HG03066 (cell line): ENCODE measurements around the gene DNLZ.
"Not testable (repeated sequence)": the region's sequence is repeated elsewhere in the genome, so short reads cannot be mapped to it uniquely, and the experiment has no call there.

Source experiments
- ATAC-seq: cut with Tn5 transposase; IDR thresholded peaks from one replicate; pipeline ENCODE4 v1.9.1; 2021; ENCODE audit warnings: low read depth; ENCODE audit not compliant: unreplicated experiment

The DNLZ gene

DNA sequence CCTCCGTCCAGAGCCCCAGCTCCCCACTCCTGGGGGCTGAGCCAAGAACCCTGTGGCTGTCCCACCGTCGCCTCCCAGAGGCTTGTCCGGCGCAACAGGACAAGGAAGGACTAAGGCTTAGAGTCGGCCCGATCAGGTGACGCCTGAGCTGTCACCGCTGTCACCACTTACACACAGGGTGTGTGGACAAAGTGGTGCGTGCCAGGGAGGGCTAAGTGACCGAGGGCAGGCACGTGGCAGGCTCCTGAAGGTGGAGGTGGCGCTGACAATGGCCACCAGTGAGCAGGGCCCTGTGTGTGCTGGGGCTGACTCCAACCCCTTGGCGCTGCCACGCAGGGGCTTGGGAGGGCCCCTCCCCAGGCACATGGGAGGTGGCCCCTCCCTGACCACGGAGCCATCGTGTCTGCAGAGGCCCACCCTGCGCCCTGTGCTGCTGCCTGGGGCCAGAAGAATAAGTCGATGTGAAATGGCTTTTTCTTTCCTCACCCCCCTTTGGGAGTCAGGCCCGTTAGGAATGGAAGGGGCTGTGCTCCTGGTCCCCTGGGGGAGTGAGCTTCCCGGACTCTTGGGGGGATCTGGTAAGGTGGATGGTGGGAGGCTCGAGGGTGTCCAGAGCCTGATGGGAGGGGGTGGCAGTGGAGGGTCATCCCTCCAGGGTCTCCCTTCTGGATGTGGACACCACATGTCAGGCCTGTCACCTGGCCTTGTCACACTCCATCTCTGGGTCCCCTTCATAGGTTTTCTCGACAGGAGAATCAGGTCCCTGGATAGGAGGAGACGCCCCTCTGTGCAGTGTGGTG lies 38.8 kb downstream of the DNLZ start:
- ATAC-seq = no peak

DNA sequence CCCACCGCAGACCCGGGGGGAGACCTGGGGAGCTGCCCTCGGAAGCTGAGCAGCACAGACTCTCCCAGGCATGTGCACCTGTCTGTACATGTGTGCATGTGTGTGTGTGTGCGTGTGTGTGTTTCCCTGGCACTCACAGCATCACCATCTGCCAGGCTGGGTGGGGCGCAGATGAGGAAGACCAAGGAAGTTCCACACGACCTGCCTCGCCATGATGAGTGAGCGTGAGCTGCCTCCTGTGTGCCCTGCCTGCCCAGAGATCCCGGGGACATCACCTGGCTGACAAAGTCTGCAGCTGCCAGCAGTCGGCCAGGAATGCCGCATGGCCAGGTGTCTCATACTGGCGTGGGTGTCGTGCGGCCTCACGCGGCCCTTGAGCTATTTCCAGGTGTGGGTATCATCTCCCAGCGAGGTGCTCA lies 40.2 kb downstream of the DNLZ start:
- ATAC-seq = no peak

DNA sequence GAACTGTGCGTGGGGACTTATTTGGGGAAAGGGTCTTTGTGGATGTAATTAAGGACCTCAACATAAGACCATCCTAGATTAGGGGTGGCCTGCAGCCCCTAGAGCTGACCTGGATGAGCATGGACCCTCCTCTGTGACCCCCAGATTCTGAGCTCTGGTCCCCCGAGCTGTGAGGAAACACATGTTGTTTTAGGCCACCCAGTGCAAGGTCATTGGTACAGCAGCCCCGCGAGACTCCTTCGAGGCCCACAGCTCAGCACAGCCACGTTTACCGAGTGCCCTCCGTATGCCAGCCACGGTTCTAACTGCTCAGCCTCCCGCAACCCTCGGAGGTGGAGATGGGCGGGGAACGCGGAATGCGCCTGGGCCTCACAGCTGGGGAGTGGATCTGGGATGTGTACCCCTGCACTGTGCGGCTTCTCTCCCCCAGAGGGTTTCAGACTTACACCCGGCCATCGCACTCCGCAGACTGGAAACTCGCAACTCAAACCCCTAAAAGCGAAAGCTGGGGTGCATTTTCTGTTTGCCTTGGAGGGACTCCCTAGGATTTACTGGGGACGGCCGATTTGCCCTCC lies 40.7 kb downstream of the DNLZ start:
- ATAC-seq = no peak

DNA sequence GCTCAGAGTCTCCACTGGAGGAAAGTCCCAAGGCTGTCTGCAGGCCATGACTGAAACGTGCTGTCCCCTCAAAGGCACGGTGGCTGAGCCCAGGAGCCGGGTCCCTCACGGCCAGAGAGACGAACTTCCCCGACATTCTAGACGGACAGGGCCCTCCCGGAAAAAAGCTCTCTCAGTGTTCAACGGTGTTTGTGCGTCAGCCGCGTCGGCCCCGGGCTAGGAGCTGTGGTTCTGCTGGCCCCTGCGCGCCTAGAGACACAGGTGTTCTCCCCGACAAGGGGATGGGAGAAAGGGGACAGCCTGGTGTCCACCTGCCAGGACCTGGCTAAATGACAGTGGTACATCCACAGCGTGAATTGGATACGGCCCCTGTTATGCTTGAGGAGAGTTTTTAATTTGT lies 42.0 kb downstream of the DNLZ start:
- ATAC-seq = no peak

DNA sequence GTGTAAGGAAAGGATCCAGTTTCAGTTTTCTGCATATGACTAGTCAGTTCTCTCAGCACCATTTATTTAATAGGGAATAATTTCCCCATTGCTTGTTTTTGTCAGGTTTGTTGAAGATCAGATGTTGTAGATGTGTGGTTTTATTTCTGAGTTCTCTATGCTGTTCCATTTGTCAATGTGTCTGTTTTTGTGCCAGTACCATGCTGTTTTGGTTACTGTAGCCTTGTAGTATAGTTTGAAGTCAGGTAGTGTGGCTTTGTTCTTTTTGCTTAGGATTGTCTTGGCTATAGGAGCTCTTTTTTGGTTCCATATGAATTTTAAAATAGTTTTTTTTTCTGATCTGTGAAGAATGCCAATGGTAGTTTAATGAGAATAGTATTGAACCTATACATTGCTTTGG lies 42.6 kb downstream of the DNLZ start:
- not testable (repeated sequence) for ATAC-seq

DNA sequence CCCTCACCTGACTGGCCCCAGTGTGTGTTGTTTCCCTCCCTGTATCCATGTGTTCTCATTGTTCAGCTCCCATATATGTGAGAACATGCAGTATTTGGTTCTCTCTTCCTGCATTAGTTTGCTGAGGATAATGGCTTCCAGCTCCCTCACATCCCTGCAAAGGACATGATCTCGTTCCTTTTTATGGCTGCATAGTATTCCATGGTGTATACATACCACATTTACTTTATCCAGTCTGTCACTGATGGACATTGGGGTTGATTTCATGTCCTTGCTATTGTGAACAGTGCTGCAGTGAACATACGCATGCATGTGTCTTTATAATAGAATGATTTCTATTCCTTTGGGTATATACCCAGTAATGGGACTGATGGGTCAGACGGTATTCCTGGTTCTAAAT lies 43.6 kb downstream of the DNLZ start:
- ATAC-seq = not testable (repeated sequence)

DNA sequence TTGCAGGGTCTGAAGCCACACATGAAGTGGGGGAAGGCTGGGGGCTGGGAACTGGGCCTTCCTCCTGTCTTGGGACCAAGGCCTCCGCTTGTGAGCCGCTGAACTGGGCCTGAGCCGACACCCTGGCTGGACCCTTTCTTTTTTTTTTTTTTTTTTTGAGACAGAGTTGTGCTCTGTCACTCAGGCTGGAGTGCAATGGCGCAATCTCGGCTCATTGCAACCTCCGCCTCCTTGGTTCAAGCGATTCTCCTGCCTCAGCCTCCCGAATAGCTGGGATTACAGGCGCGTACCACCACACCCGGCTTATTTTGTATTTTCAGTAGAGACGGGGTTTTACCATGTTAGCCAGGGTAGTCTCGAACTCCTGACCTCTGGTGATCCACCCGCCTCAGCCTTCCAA lies 44.3 kb downstream of the DNLZ start:
- not testable (repeated sequence) for ATAC-seq

DNA sequence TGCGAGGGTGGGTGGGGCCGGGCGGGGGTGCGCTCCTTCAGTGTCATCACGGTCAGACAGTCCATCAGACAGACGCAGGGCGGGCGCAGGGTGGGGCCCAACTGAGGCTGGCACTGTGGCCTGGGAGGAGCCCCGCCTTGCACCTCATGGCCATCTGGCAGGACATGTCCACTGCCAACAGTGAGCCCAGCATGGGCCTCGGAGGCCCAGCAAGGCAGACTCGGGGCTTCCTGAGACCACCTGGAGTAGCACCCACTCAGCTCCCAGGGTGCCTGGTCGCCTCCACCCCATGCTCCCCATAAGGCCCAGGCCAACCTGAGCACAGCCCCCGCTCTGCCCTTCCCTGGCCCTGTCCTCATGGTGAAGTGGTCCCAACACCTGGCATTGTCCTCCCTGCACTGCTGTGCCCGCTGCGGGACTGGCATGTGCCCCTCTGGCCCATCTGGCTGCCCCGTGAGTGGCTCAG lies 44.7 kb downstream of the DNLZ start:
- no peak for ATAC-seq

DNA sequence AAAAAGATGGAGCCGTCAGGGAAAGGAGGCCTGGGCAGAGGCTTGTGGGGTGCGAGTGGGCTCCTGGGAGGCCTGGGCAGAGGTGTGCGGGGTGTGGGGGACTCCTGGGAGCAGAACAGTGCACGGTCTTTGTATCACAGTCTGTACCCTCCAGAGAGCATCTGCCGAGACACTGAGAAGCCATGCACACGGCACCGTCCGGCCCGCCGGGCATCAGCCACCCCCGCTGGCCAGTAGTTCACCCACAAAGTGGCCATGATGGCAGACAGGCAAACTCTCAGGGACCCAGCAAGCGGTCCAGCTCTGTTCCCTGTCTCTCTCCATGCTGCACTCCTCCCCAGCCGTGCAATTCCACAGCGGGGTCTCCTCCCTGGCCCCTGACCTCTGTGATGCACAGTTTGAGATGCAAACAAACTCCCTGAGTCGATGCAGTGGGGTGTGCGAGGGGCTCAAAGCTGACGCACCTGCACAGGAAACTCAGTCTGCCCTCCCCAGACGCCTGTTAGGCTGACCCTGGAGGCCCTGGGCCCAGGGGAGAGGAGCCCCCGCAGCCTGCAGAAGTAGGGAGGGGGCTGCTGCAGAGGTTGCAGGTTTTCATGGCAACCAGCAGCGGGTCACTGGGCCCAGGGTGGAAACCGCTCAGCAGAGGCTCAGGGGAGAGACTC lies 45.3 kb downstream of the DNLZ start:
- ATAC-seq = no peak

DNA sequence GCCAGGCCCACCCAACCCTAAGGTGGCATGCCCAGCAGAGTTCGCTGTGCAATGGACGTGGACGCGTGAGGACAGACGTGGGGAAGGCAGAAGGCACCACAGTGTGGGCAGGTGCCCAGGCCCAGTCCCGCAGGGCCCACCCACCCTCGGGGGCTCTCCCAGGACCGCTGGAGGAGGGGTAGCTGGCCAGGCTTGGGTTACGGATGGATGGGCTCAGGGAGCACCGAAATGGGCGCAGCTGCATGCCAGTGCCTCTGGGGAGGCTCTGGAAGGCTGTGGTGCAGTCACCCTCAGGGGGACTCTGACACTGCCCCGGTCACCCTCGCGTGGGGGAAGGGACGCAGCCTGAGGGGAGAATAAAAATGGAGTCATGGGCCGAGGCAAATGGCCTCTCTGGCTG lies 45.8 kb downstream of the DNLZ start:
- no peak for ATAC-seq

DNA sequence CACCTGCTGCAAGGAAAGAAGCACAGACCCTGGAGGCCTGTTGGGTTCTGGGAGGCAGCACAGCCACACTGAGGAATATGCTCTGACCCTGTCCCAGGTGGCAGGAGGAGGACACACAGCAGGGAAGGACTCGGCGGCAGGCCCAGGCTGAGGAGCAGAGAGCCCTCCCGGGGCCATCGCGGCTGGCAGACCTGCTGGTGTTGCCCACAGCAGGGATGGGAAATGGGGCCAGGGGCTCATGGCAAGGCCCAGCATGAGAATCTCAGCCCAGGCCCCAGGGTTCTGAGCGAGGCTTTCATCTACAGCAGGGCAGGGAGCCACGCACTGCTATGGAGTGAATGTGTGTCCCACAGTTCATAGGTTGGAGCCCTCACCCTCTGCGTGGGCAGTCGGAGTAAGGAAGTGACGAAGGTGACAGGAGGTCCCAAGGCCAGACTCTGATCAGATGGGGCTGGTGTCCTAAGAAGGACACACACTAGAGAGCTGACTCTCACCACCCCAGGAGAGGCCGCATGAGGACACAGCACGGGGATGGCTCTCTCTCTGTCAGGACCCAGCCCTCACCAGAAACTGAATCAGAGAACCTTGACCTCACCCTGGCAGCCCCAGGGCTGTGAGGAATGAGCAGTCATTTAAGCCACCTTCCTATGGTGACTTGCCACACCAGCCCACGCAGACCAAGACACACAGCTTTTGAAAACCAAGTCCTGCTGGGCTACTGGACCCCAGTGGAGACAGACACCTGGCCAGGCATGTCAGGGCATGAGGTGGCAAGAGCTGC lies 46.5 kb downstream of the DNLZ start:
- no peak for ATAC-seq

DNA sequence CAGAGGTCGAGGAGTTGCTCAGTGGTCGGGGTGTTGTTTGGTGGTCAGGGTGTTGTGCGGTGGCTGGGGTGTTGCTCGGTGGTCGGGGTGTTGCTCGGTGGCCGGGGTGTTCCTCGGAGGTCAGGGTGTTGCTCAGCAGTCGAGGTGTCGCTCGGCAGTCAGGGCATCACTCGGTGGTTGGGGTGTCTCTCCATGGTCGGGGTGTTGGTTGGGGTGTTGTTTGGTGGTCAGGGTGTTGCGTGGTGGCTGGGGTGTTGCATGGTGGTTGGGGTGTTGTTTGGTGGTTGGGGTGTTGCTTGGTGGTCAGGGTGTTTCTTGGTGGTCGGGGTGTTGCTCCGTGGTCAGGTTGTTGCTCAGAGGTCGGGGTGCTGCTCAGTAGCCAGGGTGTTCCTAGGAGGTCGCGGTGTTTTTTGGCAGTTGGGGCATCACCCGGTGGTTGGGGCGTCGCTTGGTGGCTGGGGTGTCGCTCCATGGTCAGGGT lies 47.2 kb downstream of the DNLZ start:
- no peak for ATAC-seq

DNA sequence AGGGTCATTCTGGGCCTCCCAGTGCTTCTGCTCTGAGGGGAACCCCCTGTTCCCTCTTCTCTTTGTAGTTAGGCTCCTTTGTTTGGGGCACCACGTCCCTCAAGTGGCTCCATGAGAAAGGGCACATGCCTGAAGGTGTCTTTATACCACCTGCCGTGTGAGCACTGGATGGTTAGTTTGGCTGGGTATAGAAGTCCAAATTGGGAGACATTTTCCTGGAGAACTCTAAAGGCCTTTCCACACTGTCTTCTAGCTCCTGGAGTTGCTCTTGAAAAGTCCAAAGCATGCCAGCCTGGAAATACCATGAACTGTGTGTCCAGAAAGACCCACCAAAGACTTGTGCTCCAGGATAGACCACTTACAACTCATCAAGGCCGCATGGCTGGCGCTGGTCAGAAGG lies 48.6 kb downstream of the DNLZ start:
- no peak for ATAC-seq

DNA sequence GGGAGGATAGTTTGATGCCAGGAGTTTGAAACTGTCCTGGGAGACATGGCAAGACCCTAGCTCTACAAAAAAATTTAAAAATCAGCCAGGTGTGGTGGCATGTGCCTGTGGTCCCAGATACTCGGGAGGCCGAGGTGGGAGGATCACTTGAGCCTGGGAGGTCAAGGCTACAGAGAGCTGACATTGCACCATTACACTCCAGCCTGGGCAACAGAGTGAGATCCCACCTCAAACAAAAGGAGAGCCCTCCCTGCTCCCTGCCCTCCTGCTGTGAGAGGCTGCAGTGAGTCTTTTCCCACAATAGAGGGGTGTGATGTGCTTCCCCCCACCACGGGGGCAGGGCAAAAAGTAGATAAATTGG lies 49.5 kb downstream of the DNLZ start:
- no peak for ATAC-seq

DNA sequence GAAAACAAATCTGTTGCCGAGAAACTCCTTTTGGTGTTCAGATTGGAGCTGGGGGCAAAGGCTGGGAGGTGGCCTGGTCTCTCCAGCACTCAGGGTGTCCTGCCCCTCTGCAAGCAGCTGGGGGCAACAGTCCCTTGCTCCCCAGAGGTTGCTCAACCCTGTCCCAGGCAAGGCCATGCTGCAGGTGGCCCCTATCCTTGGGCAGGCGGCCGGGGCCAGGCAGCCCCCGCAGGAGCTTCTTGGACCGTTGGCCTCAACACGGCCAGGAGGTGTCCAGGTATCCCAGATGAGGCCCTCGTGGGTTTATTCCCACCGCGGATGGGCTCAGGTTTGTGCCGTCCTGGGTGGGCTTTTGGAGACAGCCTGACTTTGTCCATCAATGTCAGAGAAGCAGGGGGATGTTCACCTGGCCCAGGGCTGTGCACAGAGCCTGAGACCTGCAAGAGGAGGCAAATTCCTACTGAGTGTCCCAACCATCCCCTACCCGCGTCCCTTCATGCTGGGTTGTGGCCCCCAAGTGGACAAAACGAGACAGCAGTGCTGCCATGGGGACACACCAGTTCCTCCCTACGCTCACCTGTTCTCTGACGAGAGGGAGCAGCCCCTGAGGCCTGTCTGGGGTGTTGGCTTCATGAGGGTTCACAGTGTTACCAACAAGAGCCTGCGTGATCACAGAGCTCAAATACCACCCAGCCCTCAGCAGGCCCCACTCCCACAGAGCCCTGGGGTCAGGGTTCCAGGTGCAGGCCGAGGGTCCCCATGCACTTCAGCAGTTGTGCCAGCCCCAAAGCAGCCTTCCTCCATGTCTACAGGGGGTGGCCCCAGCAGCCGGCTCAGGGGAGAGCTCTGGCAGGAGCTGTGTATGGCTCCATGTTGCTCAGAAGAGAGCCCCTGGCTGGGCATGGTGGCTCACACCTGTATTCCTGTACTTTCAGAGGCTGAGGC lies 50.2 kb downstream of the DNLZ start:
- no peak for ATAC-seq

DNA sequence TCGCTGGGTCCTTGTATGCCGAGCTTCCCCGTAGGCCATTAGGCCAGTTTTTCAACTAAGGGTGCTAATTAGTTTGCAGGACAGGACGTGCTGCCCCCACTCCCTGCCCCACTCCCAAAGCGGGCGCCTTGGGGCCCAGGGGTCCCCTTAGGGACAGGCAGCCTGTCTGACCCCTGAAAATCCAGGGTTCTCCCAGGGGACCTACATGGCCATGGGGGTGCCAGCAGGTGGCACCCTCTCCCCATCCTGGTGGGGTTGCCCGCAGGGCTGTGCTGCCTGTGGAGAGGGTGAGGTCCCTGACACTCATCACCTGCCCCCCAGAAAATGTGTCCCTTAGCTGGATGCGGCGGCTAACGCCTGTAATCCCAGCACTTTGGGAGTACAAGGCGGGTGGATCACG lies 51.1 kb downstream of the DNLZ start:
- no peak for ATAC-seq

DNA sequence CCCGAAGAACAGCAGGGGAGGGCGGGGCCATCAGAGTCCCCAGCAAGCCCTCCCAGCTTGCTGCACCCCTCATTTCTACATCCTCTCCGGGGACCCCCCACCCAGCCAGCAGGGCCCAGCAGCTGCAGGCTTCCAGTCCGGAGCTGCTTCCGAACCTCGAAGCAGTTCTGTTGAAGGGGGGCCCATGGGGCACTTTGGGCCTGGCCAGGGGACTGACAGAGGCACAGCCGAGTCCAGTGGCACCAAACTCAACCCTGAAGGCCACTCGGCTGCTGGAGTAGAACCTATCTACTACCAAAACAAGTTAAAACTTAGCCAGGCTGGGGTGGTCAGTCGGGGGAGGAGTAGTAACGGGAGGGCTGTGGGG lies 51.6 kb downstream of the DNLZ start:
- ATAC-seq = no peak

DNA sequence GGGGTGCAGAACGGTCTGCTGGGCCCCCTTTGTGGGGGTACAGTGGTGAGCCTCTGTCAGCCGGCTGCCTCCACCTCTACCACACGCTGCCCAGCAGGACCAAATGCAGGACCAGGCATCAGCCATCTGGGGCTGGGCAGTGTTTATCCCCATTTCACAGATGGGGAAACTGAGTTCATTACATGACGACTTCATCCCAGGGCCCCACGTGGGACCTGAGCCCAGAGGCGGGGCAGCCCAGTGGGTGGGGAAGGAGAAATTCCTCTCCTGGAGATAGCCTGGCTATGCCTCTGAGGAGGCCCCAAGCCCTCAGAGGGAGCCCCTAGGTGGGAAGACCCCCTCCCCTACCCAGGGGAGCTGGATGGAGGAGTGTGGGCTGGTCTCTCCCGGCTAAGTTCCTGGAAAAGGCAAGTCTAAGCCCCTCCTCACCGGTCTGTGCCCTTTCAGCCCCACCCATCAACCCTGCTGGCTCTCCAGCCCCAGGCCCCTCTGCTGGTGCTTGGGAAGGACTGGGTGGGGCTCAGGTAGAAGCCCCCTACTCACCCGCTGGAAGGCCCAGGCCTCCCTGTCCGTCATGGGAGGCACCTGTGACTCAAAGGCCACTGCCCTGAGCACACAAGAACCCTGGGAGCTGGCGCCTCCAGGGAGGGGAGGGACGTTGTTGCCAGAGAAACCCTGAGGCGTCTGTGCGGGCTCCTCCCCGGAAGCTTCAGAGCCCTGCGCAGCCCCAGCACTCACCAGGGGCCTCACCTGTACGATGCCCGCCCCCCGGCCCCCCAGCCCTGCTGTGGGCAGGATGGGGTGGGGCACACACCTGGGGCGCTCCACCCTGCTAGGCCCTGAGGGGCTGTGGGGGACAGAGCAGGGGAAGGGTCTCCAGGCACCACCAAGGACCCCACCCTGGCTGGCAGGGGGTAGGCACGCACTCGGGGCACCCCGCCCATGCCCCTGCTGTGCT lies 52.2 kb downstream of the DNLZ start:
- no peak for ATAC-seq
